Mammary epithelial cell (primary cell): Measurements from ENCODE around the gene EPB41L2.

Source experiments
- EZH2 ChIP-seq: IDR thresholded peaks from 2 replicates; pipeline ENCODE4 v1.6.1; 2012; ENCODE audit warnings: low read length, inconsistent platforms, borderline replicate concordance
- TF ChIP-seq, protein P1 (sequence below), 2 donors: IDR thresholded peaks in 1 of 2; conservative IDR thresholded peaks in 1 of 2; 2 replicates each; pipeline ENCODE4 v1.5.1; 2011 to 2012; ENCODE audit warnings: inconsistent platforms in 2 of 2, low read length in 2 of 2, mild to moderate bottlenecking in 2 of 2, control low read depth in 1 of 2, low read depth in 1 of 2; ENCODE audit not compliant: insufficient read depth in 1 of 2; ENCODE audit errors: extremely low read depth in 1 of 2

DNA sequence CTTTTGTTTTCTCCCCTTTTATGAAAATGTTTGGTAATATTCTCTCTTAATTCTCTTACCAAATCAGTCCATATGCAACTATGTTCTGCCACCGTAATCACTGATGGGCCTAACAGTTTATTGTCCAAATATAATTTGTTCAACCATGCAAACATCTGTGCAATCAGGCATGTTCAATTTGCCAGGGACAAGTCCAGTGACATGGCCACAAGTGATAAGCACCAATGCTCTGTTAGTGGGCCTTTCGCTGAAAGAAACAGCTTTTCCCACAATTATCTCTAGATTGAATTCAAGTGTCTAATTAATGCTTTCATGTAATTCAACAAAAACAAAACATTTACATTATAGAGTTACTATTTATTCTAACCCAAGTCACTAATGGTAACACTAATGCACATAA is 53.3 kb downstream of the EPB41L2 start:
- TF ChIP-seq EZH2, result no peak
- TF ChIP-seq, protein P1, sequence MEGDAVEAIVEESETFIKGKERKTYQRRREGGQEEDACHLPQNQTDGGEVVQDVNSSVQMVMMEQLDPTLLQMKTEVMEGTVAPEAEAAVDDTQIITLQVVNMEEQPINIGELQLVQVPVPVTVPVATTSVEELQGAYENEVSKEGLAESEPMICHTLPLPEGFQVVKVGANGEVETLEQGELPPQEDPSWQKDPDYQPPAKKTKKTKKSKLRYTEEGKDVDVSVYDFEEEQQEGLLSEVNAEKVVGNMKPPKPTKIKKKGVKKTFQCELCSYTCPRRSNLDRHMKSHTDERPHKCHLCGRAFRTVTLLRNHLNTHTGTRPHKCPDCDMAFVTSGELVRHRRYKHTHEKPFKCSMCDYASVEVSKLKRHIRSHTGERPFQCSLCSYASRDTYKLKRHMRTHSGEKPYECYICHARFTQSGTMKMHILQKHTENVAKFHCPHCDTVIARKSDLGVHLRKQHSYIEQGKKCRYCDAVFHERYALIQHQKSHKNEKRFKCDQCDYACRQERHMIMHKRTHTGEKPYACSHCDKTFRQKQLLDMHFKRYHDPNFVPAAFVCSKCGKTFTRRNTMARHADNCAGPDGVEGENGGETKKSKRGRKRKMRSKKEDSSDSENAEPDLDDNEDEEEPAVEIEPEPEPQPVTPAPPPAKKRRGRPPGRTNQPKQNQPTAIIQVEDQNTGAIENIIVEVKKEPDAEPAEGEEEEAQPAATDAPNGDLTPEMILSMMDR (conservative IDR thresholded peaks at IDR 0.05 in 1 of 2, IDR thresholded peaks at IDR 0.05 in 1 of 2; ENCODE audit: extremely low read depth in 1 of 2, insufficient read depth in 1 of 2, low read depth in 1 of 2, low read length in 2 of 2), result no peak
